GM19099 (cell line): ENCODE measurements around the gene FKBP1C.

ENCODE experiments used
- POLR2A ChIP-seq: IDR thresholded peaks from 3 replicates; pipeline ENCODE4 v1.6.1; 2011; ENCODE audit warnings: low read depth; ENCODE audit not compliant: insufficient read length; ENCODE audit errors: extremely low read depth

Gene FKBP1C

DNA sequence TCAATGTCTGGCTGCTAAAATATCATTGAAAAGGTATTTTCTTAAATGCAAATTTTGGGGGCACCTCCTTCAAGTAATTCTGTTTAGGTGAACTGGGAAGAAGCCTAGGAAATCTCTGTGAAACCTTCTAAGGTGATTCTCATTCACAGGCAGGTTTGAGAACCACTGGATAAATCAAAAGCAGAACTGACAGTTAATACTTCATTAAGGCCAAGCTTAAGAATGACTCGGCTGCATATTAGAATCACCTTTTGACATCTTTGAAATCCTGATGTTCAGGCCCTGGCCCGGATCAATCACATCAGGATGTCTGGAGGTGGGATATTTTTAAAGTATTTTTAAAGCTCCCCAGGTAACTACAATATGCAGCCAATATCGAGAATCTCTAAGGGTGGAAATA lies 50.6 kb downstream of the FKBP1C start:
- no peak for TF ChIP-seq POLR2A
